ENCODE measurements around the gene TGFB2.

The TGFB2 gene

GRCh38 chr1:218339267-218339831 lies 5.8 kb upstream of the TGFB2 start:
- no peak for DNase-seq

- no peak for DNase-seq
Measured at GRCh38 chr1:218341325-218341724, 3.8 kb upstream of the TGFB2 start.

GRCh38 chr1:218342091-218342490 lies 3.0 kb upstream of the TGFB2 start:
- DNase-seq: no peak

GRCh38 chr1:218345673-218346390 lies 696 bp downstream of the TGFB2 start:
- DNase-seq: peak; percentile 18 to 22

- no peak for DNase-seq
Measured at GRCh38 chr1:218346391-218347204, 1.5 kb downstream of the TGFB2 start.

GRCh38 chr1:218347336-218347722 lies 2.2 kb downstream of the TGFB2 start:
- no peak for DNase-seq

- no peak for DNase-seq
Measured at GRCh38 chr1:218347723-218348627, 2.8 kb downstream of the TGFB2 start.

GRCh38 chr1:218348628-218349071 lies 3.5 kb downstream of the TGFB2 start:
- no peak for DNase-seq

- DNase-seq: no peak
Measured at GRCh38 chr1:218349348-218350034, 4.4 kb downstream of the TGFB2 start.

- DNase-seq: no peak
Measured at GRCh38 chr1:218350035-218350525, 4.9 kb downstream of the TGFB2 start.

- no peak for DNase-seq
Measured at GRCh38 chr1:218350801-218351266, 5.7 kb downstream of the TGFB2 start.

GRCh38 chr1:218351391-218352074 lies 6.4 kb downstream of the TGFB2 start:
- peak; percentile 14 to 15 for DNase-seq

- no peak for DNase-seq
Measured at GRCh38 chr1:218352075-218352438, 6.9 kb downstream of the TGFB2 start.

- DNase-seq: no peak
Measured at GRCh38 chr1:218353656-218354055, 8.5 kb downstream of the TGFB2 start.

GRCh38 chr1:218355278-218355677 lies 10.1 kb downstream of the TGFB2 start:
- DNase-seq: no peak

- no peak for DNase-seq
Measured at GRCh38 chr1:218357211-218357892, 12.2 kb downstream of the TGFB2 start.

- DNase-seq: no peak
Measured at GRCh38 chr1:218357893-218358232, 12.7 kb downstream of the TGFB2 start.

- DNase-seq: no peak
Measured at GRCh38 chr1:218361298-218362065, 16.3 kb downstream of the TGFB2 start.

- DNase-seq: no peak
Measured at GRCh38 chr1:218362418-218363076, 17.4 kb downstream of the TGFB2 start.

Measured in activated CD4-positive, alpha-beta T cell treated with anti-CD3 and anti-CD28 coated beads for 4 hours (primary cell).